ENCODE results near the gene PDPR. TPM values are rescaled to one million over a fixed set of nuclear protein-coding genes. Genes with fewer than 3 reads are reported as not detected.
"Not testable (repeated sequence)": the region's sequence is repeated elsewhere in the genome, so short reads cannot be mapped to it uniquely, and the experiment has no call there.

The PDPR gene
- total RNA-seq, 1 experiment from 2014 or later = 6.8 TPM

- H3K27me3 ChIP-seq (replicated peaks); H3K36me3 ChIP-seq; H3K4me3 ChIP-seq; H3K27ac ChIP-seq; H3K9me3 ChIP-seq (replicated peaks); H3K4me1 ChIP-seq (replicated peaks); DNase-seq (ENCODE audit: low read depth in 1 of 2, low spot score in 2 of 2): not testable (repeated sequence)
These were observed 85.0 kb downstream of the PDPR start for GRCh38 chr16:70199170-70199569.

DNA sequence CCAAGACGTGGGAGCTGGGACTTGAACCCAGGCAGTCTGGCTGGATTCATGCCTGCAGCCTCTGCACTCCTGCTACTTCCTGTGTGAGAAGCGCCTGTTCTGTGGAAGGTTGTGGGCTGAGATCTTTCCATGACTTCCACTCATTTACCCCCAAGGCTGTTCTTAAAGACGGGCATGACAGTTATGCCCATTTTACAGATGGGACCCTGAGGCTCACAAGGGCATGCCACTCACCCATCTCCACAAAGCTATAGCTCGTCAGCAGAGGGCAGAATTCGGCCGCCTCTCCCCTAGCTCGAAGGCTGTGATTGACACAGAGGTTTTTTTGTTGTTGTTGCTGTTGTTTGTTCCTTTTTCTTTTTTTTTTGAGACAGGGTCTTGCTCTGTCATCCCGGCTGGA, 85.9 kb downstream of the PDPR start:
- H3K27ac ChIP-seq; H3K4me1 ChIP-seq (replicated peaks); H3K4me3 ChIP-seq; H3K9me3 ChIP-seq (replicated peaks); H3K27me3 ChIP-seq (replicated peaks); H3K36me3 ChIP-seq; DNase-seq (ENCODE audit: low read depth in 1 of 2, low spot score in 2 of 2): not testable (repeated sequence)

DNA sequence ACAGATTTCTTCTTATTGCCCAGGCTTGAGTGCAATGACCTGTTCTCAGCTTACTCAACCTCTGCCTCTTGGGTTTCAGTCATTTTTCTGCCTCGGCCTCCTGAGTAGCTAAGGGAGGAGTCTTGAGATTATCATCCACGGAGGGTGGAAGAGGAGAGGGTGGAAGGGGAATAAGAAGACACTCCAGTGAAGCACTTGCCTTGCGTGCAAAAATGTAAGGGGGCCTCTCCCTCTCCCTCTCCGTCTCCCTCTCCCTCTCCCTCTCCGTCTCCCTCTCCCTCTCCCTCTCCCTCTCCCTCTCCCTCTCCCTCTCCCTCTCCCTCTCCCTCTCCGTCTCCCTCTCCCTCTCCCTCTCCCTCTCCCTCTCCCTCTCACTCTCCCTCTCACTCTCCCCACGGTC, 89.4 kb downstream of the PDPR start:
- H3K27ac ChIP-seq = not testable (repeated sequence)

GRCh38 chr16:70204010-70204409, 89.9 kb downstream of the PDPR start:
- DNase-seq (ENCODE audit: low read depth in 1 of 2, low spot score in 2 of 2); H3K36me3 ChIP-seq; H3K9me3 ChIP-seq (replicated peaks); H3K4me1 ChIP-seq (replicated peaks); H3K27me3 ChIP-seq (replicated peaks); H3K27ac ChIP-seq; H3K4me3 ChIP-seq: not testable (repeated sequence)

More for the DNA sequence above, 89.4 kb downstream of the PDPR start:
- DNase-seq (ENCODE audit: low read depth in 1 of 2, low spot score in 2 of 2); H3K36me3 ChIP-seq; H3K4me1 ChIP-seq (replicated peaks); H3K9me3 ChIP-seq (replicated peaks); H3K27me3 ChIP-seq (replicated peaks); H3K4me3 ChIP-seq: not testable (repeated sequence)

GRCh38 chr16:70204668-70205405, 90.7 kb downstream of the PDPR start:
- H3K36me3 ChIP-seq; DNase-seq (ENCODE audit: low read depth in 1 of 2, low spot score in 2 of 2); H3K27ac ChIP-seq; H3K9me3 ChIP-seq (replicated peaks); H3K4me1 ChIP-seq (replicated peaks); H3K4me3 ChIP-seq; H3K27me3 ChIP-seq (replicated peaks): not testable (repeated sequence)

DNA sequence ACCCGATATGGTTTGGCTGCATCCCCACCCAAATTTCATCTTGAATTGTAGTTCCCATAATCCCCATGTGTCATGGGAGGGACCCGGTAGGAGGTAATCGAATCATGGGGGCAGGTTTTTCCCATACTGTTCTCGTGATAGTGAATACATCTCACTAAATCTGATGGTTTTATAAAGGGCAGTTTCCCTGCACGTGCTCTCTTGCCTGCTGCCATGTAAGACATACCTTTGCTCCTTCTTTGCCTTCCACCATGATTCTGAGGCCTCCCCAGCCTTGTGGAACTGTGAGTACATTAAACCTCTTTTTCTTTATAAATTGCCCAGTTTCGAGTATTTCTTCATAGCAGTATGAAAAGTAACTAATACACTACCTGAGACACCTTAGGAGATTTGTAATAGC, 92.2 kb downstream of the PDPR start:
- not testable (repeated sequence) for H3K27me3 ChIP-seq (replicated peaks); H3K36me3 ChIP-seq; H3K27ac ChIP-seq; H3K4me1 ChIP-seq (replicated peaks); DNase-seq (ENCODE audit: low read depth in 1 of 2, low spot score in 2 of 2); H3K9me3 ChIP-seq (replicated peaks); H3K4me3 ChIP-seq

Other genes starting within 250 kb of the PDPR start
- gene CLEC18A, start 163.0 kb upstream of the PDPR start, total RNA-seq (2014; rRNA removed; shearing (Covaris generic)) = not detected in 2 replicates
- gene CLEC18C, start 59.5 kb downstream of the PDPR start, total RNA-seq (2014; rRNA removed; shearing (Covaris generic)) = not detected in 2 replicates
- gene EXOSC6, start 137.6 kb downstream of the PDPR start, total RNA-seq (2014; rRNA removed; shearing (Covaris generic)) = 32.1 and 35.0 TPM in 2 replicates
- gene AARS1, start 175.2 kb downstream of the PDPR start, total RNA-seq (2014; rRNA removed; shearing (Covaris generic)) = 69.6 and 77.0 TPM in 2 replicates
- gene DDX19B, start 184.9 kb downstream of the PDPR start, total RNA-seq (2014; rRNA removed; shearing (Covaris generic)) = 39.6 and 55.9 TPM in 2 replicates
- gene DDX19A, start 232.6 kb downstream of the PDPR start, total RNA-seq (2014; rRNA removed; shearing (Covaris generic)) = 30.1 and 49.7 TPM in 2 replicates